Smooth muscle cell (in vitro differentiated cells): Measurements from ENCODE around the gene TAS2R42. TPM values are rescaled to one million over a fixed set of nuclear protein-coding genes. Genes with fewer than 3 reads are reported as not detected.

Experiments
- DNase-seq: peaks from one replicate; lab custom pipeline; 2025; ENCODE audit not compliant: unreplicated experiment; lab: John Stamatoyannopoulos, UW
- H2AFZ ChIP-seq: fragments of 200-600 bp; sonication (generic); 2 replicates; pipeline ENCODE4 v1.6.0; 2016; ENCODE audit warnings: antibody characterized with exemption, low read depth, mild to moderate bottlenecking
- H3F3A ChIP-seq: fragments of 200-600 bp; sonication (generic); 2 replicates; pipeline ENCODE4 v1.6.0; 2017; ENCODE audit warnings: antibody characterized with exemption, low read depth
- H3K27ac ChIP-seq: fragments of 200-600 bp; sonication (generic); 2 replicates; pipeline ENCODE4 v1.5.1; 2016; ENCODE audit warnings: low read depth, mild to moderate bottlenecking
- H3K27me3 ChIP-seq: fragments of 200-600 bp; sonication (generic); 2 replicates; pipeline ENCODE4 v1.6.1; 2016; ENCODE audit warnings: low read depth, mild to moderate bottlenecking
- H3K36me3 ChIP-seq: fragments of 200-600 bp; sonication (generic); 2 replicates; pipeline ENCODE4 v1.5.1; 2016; ENCODE audit warnings: low read depth
- H3K4me1 ChIP-seq: fragments of 200-600 bp; sonication (generic); 2 replicates; pipeline ENCODE4 v1.5.1; 2016; ENCODE audit warnings: low read depth
- H3K4me2 ChIP-seq: fragments of 200-600 bp; sonication (generic); 2 replicates; pipeline ENCODE4 v1.6.0; 2016; ENCODE audit warnings: mild to moderate bottlenecking
- H3K4me3 ChIP-seq: fragments of 200-600 bp; sonication (generic); 2 replicates; pipeline ENCODE4 v1.5.1; 2016; ENCODE audit warnings: mild to moderate bottlenecking
- H3K79me2 ChIP-seq: fragments of 200-600 bp; sonication (generic); 2 replicates; pipeline ENCODE4 v1.6.0; 2016; ENCODE audit warnings: low read depth, mild to moderate bottlenecking
- H3K9ac ChIP-seq: fragments of 200-600 bp; sonication (generic); 2 replicates; pipeline ENCODE4 v1.6.0; 2016; ENCODE audit warnings: low read depth
- H3K9me3 ChIP-seq: fragments of 200-600 bp; sonication (generic); replicated peaks from 2 replicates; pipeline ENCODE4 v1.5.1; 2016; ENCODE audit warnings: low read depth
- H4K20me1 ChIP-seq: fragments of 200-600 bp; sonication (generic); 2 replicates; pipeline ENCODE4 v1.6.0; 2016; ENCODE audit warnings: low read depth
- WGBS: methylation state at CpG from one replicate; pipeline ENCODE4 v1.1.7; 2016; ENCODE audit warnings: low lambda C conversion rate; 5-methylcytosine and 5-hydroxymethylcytosine counted together
- polyA plus RNA-seq: library from polyadenylated mRNA; unstranded; fragments of >200 nt; fragmentation: Nextera tagmentation; extraction: Ambion mirVana; gene quantifications from 2 replicates; pipeline ENCODE4 v1.2.1, GENCODE V29; 2016
- total RNA-seq: library from RNA; depleted of rRNA; stranded (reverse); fragments of >200 nt; gene quantifications from 2 replicates; pipeline ENCODE4 v1.2.3, GENCODE V29; 2014
- TF ChIP-seq, protein P1 (sequence below): fragments of 200-600 bp; sonication (generic); IDR thresholded peaks from 2 replicates; pipeline ENCODE4 v1.5.1; 2017; ENCODE audit warnings: borderline replicate concordance, mild to moderate bottlenecking, antibody characterized with exemption; ENCODE audit not compliant: insufficient read depth, poor library complexity, severe bottlenecking

The TAS2R42 gene
- total and polyA plus RNA-seq, 2 experiments from 2014 or later: not detected

DNA sequence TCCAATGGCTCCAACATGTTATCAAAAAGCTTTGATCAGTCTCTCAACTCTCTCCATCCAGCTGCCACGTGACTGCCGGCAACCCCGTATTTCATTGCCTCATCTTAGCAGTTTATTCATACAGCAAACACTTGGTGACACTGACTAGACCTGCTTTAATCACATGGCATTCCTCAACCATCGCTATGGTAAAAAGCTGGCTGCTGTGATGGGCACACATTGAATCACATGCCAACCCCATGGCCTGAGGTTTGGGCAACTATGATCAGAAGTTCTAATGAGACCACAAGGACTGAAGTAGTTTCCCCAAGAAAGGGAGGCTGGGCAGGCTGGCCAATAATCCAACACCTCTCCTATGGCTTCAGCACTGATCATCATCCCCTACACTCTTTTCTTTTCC, 40.6 kb upstream of the TAS2R42 start:
- Histone ChIP-seq H3K79me2 (no peaks in the 10 kb centered on the region), H4K20me1 (no peaks in the 10 kb centered on the region), H3K27ac (no peak overlapping the region), H2AFZ (no peak overlapping the region), H3F3A (no peaks in the 10 kb centered on the region), H3K9me3 (no peaks in the 10 kb centered on the region), H3K36me3 (no peaks in the 10 kb centered on the region), H3K9ac (no peak overlapping the region), H3K4me3 (no peak overlapping the region), H3K4me2 (no peak overlapping the region), H3K4me1 (no peaks in the 10 kb centered on the region), H3K27me3 (no peaks in the 10 kb centered on the region)
- DNase-seq: no peak
- 91% methylated on average over 4 of the region's 4 CpGs for WGBS
- TF ChIP-seq, protein P1, sequence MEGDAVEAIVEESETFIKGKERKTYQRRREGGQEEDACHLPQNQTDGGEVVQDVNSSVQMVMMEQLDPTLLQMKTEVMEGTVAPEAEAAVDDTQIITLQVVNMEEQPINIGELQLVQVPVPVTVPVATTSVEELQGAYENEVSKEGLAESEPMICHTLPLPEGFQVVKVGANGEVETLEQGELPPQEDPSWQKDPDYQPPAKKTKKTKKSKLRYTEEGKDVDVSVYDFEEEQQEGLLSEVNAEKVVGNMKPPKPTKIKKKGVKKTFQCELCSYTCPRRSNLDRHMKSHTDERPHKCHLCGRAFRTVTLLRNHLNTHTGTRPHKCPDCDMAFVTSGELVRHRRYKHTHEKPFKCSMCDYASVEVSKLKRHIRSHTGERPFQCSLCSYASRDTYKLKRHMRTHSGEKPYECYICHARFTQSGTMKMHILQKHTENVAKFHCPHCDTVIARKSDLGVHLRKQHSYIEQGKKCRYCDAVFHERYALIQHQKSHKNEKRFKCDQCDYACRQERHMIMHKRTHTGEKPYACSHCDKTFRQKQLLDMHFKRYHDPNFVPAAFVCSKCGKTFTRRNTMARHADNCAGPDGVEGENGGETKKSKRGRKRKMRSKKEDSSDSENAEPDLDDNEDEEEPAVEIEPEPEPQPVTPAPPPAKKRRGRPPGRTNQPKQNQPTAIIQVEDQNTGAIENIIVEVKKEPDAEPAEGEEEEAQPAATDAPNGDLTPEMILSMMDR: no peak

DNA sequence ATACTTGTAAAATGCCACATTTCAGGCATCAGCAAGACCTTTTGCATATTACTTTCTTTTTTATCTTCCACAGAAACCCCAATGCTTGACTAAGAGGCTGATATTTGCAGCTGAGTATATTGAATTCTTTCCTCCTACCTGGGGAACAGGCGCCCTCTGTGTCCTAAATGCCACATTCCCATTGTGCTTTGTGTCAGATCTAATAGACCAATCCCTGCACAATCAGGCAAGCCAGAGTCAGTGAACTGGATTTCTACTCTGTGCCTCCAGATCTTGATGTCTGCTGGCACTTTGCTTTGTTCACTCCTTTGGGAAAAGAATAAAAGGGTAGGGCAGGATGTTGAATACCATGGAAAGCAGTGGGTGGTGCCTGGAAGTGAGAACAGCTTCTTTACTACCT, 22.4 kb upstream of the TAS2R42 start:
- 52% methylated on average over 1 of the region's 1 CpG for WGBS
- Histone ChIP-seq H3K27ac (no peak overlapping the region), H3K27me3 (no peaks in the 10 kb centered on the region), H3K4me3 (no peak overlapping the region), H4K20me1 (no peaks in the 10 kb centered on the region), H3K36me3 (no peaks in the 10 kb centered on the region), H2AFZ (no peak overlapping the region), H3K9me3 (no peaks in the 10 kb centered on the region), H3F3A (no peaks in the 10 kb centered on the region), H3K79me2 (no peaks in the 10 kb centered on the region), H3K4me1 (no peaks in the 10 kb centered on the region), H3K4me2 (no peak overlapping the region), H3K9ac (no peak overlapping the region)
- no peak for DNase-seq
- TF ChIP-seq, protein P1: no peak

DNA sequence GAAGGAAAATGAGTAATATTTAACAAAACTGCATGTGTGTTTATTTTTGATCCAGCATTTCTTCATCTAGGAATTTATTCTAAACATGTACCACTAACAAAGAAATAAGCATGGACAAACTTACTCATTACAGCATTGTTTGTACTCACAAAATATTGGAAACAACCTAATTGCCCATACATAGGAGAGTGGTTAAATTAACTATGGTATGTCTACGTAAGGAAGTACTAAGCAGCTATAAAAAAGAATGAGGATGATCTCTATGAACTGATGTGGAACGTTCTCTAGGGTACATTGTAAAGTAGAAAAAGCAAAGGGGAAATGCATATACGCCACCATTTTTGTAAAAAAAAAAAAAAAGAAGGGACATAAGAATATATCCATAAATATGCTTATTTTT, 17.4 kb upstream of the TAS2R42 start:
- Histone ChIP-seq H3F3A (no peaks in the 10 kb centered on the region), H3K9me3 (no peaks in the 10 kb centered on the region), H3K27ac (no peak overlapping the region), H3K79me2 (no peaks in the 10 kb centered on the region), H2AFZ (no peak overlapping the region), H3K36me3 (no peaks in the 10 kb centered on the region), H3K9ac (no peak overlapping the region), H4K20me1 (no peaks in the 10 kb centered on the region), H3K4me3 (no peak overlapping the region), H3K4me1 (no peaks in the 10 kb centered on the region), H3K27me3 (no peaks in the 10 kb centered on the region), H3K4me2 (no peak overlapping the region)
- TF ChIP-seq, protein P1: no peak
- DNase-seq: no peak
- WGBS: 94% methylated on average over 3 of the region's 3 CpGs

DNA sequence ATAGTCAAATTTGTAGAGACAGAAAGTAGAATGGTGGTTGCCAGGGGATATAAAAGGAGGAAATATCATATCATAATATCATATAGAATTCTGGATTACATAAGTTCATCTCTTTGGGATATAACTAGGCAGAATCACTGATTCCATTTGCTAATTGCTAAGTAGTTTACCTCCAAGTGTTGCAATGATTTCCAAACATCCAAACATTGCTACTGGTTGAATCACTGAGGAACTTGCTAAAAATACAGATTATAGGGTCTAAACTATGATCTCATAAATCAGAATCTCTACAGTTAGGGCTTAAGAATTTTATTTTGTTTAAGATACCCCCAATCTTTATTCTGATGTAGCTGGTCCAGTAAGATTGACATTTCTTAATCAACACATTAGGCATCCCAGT, 16.1 kb upstream of the TAS2R42 start:
- TF ChIP-seq, protein P1: no peak
- no peak overlapping the region for H3K27ac ChIP-seq
- H2AFZ ChIP-seq: no peak overlapping the region
- H3K4me3 ChIP-seq: no peak overlapping the region
- H3K9me3 ChIP-seq: no peaks in the 10 kb centered on the region
- H4K20me1 ChIP-seq: no peaks in the 10 kb centered on the region
- no peaks in the 10 kb centered on the region for H3K79me2 ChIP-seq
- DNase-seq: no peak
- no peaks in the 10 kb centered on the region for H3K27me3 ChIP-seq
- no peaks in the 10 kb centered on the region for H3F3A ChIP-seq
- H3K36me3 ChIP-seq: no peaks in the 10 kb centered on the region
- no peaks in the 10 kb centered on the region for H3K4me1 ChIP-seq
- no peak overlapping the region for H3K4me2 ChIP-seq
- no peak overlapping the region for H3K9ac ChIP-seq
